ENCODE data around the gene L1CAM.

The L1CAM gene

DNA sequence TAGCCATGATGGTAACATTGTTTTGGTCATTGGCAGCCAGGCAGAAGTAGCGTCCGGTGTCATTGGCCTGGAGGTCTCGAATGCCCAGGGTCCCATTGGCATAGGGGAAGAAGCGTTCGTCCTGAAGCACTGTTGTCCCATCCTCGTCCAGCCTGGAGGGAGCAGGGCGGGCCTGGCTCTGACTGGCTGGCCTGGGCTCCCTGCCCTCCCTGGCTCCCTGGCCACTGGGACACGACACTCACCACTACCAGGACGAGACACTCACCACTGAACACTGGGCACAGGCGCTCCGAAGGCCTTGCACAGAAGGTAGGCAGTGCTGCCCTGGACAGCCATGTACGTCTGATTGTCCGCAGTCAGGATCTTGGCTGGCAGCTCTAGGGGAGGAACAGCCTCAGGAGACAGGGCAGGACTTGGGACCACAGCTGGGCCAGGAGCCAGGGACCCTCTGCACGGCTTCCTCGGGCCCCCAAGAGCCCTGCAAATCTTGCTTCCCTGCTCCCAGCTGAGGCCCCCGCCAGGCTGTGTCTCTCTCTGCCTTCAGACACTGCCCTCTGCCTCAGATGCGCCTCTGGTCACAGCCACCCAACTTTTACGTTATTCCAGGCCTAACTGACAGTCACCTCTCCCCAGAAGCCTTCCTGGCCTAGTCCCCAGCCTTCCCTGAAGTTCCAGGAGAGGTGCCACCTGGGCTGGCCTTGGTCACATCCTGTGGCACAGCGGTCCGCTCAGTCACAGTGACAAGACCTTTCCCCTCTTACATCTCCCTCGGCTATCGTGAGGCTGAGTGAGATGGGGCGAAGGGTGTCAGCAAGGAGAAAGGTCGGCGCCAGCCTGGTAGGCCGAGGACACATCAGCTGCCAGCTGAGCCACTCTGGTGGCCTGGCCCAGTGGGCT, 17.1 kb downstream of the L1CAM start (continued):
- TF ChIP-seq, protein P1, sequence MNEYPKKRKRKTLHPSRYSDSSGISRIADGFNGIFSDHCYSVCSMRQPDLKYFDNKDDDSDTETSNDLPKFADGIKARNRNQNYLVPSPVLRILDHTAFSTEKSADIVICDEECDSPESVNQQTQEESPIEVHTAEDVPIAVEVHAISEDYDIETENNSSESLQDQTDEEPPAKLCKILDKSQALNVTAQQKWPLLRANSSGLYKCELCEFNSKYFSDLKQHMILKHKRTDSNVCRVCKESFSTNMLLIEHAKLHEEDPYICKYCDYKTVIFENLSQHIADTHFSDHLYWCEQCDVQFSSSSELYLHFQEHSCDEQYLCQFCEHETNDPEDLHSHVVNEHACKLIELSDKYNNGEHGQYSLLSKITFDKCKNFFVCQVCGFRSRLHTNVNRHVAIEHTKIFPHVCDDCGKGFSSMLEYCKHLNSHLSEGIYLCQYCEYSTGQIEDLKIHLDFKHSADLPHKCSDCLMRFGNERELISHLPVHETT (tag by site-specific recombination; IDR thresholded peaks at IDR 0.05) = no peak
- TF ChIP-seq ZNF214 (tag by site-specific recombination; IDR thresholded peaks at IDR 0.05; ENCODE audit: borderline replicate concordance) (no peak), GLIS1 (tag by site-specific recombination; IDR thresholded peaks at IDR 0.05) (no peak), KLF8 (tag by site-specific recombination; IDR thresholded peaks at IDR 0.05) (no peak), ZNF133 (tag by site-specific recombination; IDR thresholded peaks at IDR 0.05) (no peak), ZNF157 (tag by site-specific recombination; IDR thresholded peaks at IDR 0.05) (no peak)

DNA sequence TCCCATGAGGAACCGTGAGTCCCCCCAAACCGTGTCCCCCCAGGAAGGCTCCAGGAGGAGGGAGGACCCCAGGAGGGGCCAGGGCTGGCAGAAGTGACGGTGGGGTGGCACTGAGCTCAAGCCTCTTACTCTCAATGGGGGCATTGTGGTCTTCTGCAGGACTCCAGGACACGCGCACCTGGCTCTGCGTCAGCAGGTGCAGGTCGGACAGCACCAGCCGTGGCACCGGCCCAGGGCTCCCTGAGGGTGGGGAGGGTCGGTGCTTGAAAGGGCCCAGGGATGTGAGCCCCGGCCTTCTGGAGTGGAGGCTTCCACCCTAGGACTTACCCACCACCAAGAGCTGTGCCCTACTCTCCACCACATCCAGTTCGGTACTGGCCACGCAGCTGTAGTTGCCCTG, 18.3 kb downstream of the L1CAM start:
- ChIA-PET POLR2A (no interaction called here), CTCF (no interaction called here)
- no peak for TF ChIP-seq ZNF791 (tag by site-specific recombination; IDR thresholded peaks at IDR 0.05)
- TF ChIP-seq, protein P2, sequence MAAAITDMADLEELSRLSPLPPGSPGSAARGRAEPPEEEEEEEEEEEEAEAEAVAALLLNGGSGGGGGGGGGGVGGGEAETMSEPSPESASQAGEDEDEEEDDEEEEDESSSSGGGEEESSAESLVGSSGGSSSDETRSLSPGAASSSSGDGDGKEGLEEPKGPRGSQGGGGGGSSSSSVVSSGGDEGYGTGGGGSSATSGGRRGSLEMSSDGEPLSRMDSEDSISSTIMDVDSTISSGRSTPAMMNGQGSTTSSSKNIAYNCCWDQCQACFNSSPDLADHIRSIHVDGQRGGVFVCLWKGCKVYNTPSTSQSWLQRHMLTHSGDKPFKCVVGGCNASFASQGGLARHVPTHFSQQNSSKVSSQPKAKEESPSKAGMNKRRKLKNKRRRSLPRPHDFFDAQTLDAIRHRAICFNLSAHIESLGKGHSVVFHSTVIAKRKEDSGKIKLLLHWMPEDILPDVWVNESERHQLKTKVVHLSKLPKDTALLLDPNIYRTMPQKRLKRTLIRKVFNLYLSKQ (tag by site-specific recombination; IDR thresholded peaks at IDR 0.05; ENCODE audit: borderline replicate concordance) = no peak
- TF ChIP-seq ZNF211 (tag by site-specific recombination; IDR thresholded peaks at IDR 0.05; ENCODE audit: low read depth) = no peak
- no peak for TF ChIP-seq ZFHX2 (tag by site-specific recombination; conservative IDR thresholded peaks at IDR 0.05)
- TF ChIP-seq ZNF155 (tag by site-specific recombination; IDR thresholded peaks at IDR 0.05) = no peak
- TF ChIP-seq, protein P3, sequence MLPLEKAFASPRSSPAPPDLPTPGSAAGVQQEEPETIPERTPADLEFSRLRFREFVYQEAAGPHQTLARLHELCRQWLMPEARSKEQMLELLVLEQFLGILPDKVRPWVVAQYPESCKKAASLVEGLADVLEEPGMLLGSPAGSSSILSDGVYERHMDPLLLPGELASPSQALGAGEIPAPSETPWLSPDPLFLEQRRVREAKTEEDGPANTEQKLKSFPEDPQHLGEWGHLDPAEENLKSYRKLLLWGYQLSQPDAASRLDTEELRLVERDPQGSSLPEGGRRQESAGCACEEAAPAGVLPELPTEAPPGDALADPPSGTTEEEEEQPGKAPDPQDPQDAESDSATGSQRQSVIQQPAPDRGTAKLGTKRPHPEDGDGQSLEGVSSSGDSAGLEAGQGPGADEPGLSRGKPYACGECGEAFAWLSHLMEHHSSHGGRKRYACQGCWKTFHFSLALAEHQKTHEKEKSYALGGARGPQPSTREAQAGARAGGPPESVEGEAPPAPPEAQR (tag by site-specific recombination; IDR thresholded peaks at IDR 0.05) = no peak
- no peak for TF ChIP-seq TRIM28 (IDR thresholded peaks at IDR 0.05; ENCODE audit: borderline replicate concordance, low read length)
- no peak for TF ChIP-seq RBAK (tag by site-specific recombination; IDR thresholded peaks at IDR 0.05)
- TF ChIP-seq ZNF747 (tag by site-specific recombination; IDR thresholded peaks at IDR 0.05) = no peak
- no peak for TF ChIP-seq ZNF335 (tag by site-specific recombination; conservative IDR thresholded peaks at IDR 0.05)
- TF ChIP-seq, protein P4, sequence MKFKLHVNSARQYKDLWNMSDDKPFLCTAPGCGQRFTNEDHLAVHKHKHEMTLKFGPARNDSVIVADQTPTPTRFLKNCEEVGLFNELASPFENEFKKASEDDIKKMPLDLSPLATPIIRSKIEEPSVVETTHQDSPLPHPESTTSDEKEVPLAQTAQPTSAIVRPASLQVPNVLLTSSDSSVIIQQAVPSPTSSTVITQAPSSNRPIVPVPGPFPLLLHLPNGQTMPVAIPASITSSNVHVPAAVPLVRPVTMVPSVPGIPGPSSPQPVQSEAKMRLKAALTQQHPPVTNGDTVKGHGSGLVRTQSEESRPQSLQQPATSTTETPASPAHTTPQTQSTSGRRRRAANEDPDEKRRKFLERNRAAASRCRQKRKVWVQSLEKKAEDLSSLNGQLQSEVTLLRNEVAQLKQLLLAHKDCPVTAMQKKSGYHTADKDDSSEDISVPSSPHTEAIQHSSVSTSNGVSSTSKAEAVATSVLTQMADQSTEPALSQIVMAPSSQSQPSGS (tag by site-specific recombination; IDR thresholded peaks at IDR 0.05; ENCODE audit: low read depth) = no peak
- TF ChIP-seq ZNF529 (tag by site-specific recombination; IDR thresholded peaks at IDR 0.05; ENCODE audit: insufficient replicate concordance) = no peak
- no peak for TF ChIP-seq KLF16 (tag by site-specific recombination; IDR thresholded peaks at IDR 0.05)
- TF ChIP-seq, protein P5, sequence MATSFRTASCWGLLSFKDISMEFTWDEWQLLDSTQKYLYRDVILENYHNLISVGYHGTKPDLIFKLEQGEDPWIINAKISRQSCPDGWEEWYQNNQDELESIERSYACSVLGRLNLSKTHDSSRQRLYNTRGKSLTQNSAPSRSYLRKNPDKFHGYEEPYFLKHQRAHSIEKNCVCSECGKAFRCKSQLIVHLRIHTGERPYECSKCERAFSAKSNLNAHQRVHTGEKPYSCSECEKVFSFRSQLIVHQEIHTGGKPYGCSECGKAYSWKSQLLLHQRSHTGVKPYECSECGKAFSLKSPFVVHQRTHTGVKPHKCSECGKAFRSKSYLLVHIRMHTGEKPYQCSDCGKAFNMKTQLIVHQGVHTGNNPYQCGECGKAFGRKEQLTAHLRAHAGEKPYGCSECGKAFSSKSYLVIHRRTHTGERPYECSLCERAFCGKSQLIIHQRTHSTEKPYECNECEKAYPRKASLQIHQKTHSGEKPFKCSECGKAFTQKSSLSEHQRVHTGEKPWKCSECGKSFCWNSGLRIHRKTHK (tag by site-specific recombination; IDR thresholded peaks at IDR 0.05) = no peak
- Histone ChIP-seq H3K27ac (ENCODE audit: extremely low read depth, low read depth, low read length) (no peak overlapping the region), H3K4me1 (ENCODE audit: control insufficient read depth, insufficient read depth, low read length) (no peaks in the 10 kb centered on the region), H3K36me3 (ENCODE audit: control insufficient read depth in 2 of 2, insufficient read depth in 1 of 2, low read length in 2 of 2) (no peaks in the 10 kb centered on the region), H3K4me3 (ENCODE audit: low read depth, low read length) (no peak overlapping the region), H3K9me3 (ENCODE audit: control insufficient read depth, insufficient read depth, low read depth, low read length) (no peaks in the 10 kb centered on the region)

All from HEK293 (cell line).